WTC11 (cell line): Measurements from ENCODE around the gene GNGT2.

Experiments
- ARID4B ChIP-seq: sonication (generic); formaldehyde crosslinking; IDR thresholded peaks from 2 replicates; pipeline ENCODE4 v1.8.0; 2023; ENCODE audit warnings: missing genetic modification reagents, mild to moderate bottlenecking, borderline replicate concordance
- ATF2 ChIP-seq: sonication (generic); formaldehyde crosslinking; IDR thresholded peaks from 2 replicates; pipeline ENCODE4 v1.8.1; 2022; ENCODE audit warnings: low read depth, missing genetic modification reagents, borderline replicate concordance
- CTCF ChIP-seq: fragments of 200-600 bp; IDR thresholded peaks from 2 replicates; pipeline ENCODE4 v1.8.0; 2022; ENCODE audit warnings: antibody characterized with exemption
- EMX1 ChIP-seq: fragments of 250-450 bp; sonication (Bioruptor Pico); IDR thresholded peaks from 2 replicates; pipeline ENCODE4 v1.8.0; 2021; ENCODE audit warnings: mild to moderate bottlenecking
- ESRRA ChIP-seq: sonication (generic); formaldehyde crosslinking; IDR thresholded peaks from 2 replicates; pipeline ENCODE4 v1.8.1; 2022; ENCODE audit warnings: mild to moderate bottlenecking, missing genetic modification reagents, borderline replicate concordance
- HMGXB4 ChIP-seq: sonication (generic); formaldehyde crosslinking; IDR thresholded peaks from 2 replicates; pipeline ENCODE4 v1.8.1; 2023; ENCODE audit warnings: mild to moderate bottlenecking, moderate library complexity, missing genetic modification reagents
- IRF1 ChIP-seq: sonication (generic); formaldehyde crosslinking; IDR thresholded peaks from 2 replicates; pipeline ENCODE4 v1.8.0; 2023; ENCODE audit warnings: missing genetic modification reagents
- KAT7 ChIP-seq: sonication (generic); formaldehyde crosslinking; IDR thresholded peaks from 2 replicates; pipeline ENCODE4 v1.8.1; 2023; ENCODE audit warnings: missing genetic modification reagents, mild to moderate bottlenecking, borderline replicate concordance
- MAX ChIP-seq: sonication (generic); formaldehyde crosslinking; IDR thresholded peaks from 2 replicates; pipeline ENCODE4 v1.8.0; 2022; ENCODE audit warnings: mild to moderate bottlenecking, missing genetic modification reagents
- NR2C2 ChIP-seq: sonication (generic); formaldehyde crosslinking; IDR thresholded peaks from 2 replicates; pipeline ENCODE4 v1.8.0; 2022; ENCODE audit warnings: mild to moderate bottlenecking, missing genetic modification reagents
- USF2 ChIP-seq: sonication (generic); formaldehyde crosslinking; IDR thresholded peaks from 2 replicates; pipeline ENCODE4 v1.8.1; 2023; ENCODE audit warnings: mild to moderate bottlenecking, missing genetic modification reagents, moderate library complexity
- ZNF121 ChIP-seq: sonication (generic); formaldehyde crosslinking; IDR thresholded peaks from 2 replicates; pipeline ENCODE4 v1.8.0; 2023; ENCODE audit warnings: missing genetic modification reagents
- ZNF232 ChIP-seq: sonication (generic); formaldehyde crosslinking; IDR thresholded peaks from 2 replicates; pipeline ENCODE4 v1.8.0; 2022; ENCODE audit warnings: mild to moderate bottlenecking, missing genetic modification reagents

- no peak for TF ChIP-seq NR2C2 (CRISPR knock-in tag)
- TF ChIP-seq IRF1 (CRISPR knock-in tag): no peak
- no peak for TF ChIP-seq CTCF
- no peak for TF ChIP-seq EMX1 (CRISPR knock-in tag)
- TF ChIP-seq ATF2: no peak
- TF ChIP-seq HMGXB4 (CRISPR knock-in tag): no peak
- no peak for TF ChIP-seq ZNF121 (CRISPR knock-in tag)
- no peak for TF ChIP-seq ESRRA (CRISPR knock-in tag)
- TF ChIP-seq KAT7 (CRISPR knock-in tag): no peak
- TF ChIP-seq ARID4B (CRISPR knock-in tag): no peak
- no peak for TF ChIP-seq ZNF232
- TF ChIP-seq MAX (CRISPR knock-in tag): no peak
- TF ChIP-seq USF2 (CRISPR knock-in tag): no peak
Observed at GRCh38 chr17:49187301-49187700, 23.1 kb downstream of the GNGT2 start.
